ENCODE results near the gene LRRC17. TPM values are rescaled to one million over a fixed set of nuclear protein-coding genes. Genes with fewer than 3 reads are reported as not detected.

The LRRC17 gene
- polyA plus RNA-seq, 3 donors, result 0.04 TPM; not detected in 2

- no peaks in the 10 kb centered on the region for H3K27me3 ChIP-seq (ENCODE audit: control insufficient read depth in 2 of 2, insufficient read depth in 2 of 2, low read length in 2 of 2)
- no peak overlapping the region for H3K4me3 ChIP-seq (replicated peaks in 1 of 3; ENCODE audit: low read depth in 2 of 3, low read length in 3 of 3)
- Mint-ChIP-seq H3K36me3 (no peaks in the 10 kb centered on the region), H3K27ac (no peak overlapping the region), H3K4me3 (no peak overlapping the region), H3K27me3 (ENCODE audit: low read depth in 3 of 3) (peaks cover 0 to 2% (median 0%) of the 10 kb centered on the region in 3 donors), H3K9me3 (peaks cover 0 to 4% (median 2%) of the 10 kb centered on the region in 7 donors), H3K4me1 (peaks cover under 1% of the 10 kb centered on the region)
- DNase-seq, result no peak
- H4K20me1 ChIP-seq (ENCODE audit: insufficient read depth, low read length), result no peaks in the 10 kb centered on the region
- TF ChIP-seq CTCF (IDR thresholded peaks at IDR 0.05), result no peak
- intact Hi-C loops (cut with micrococcal nuclease), result no loop called here
- H3K4me2 ChIP-seq (replicated peaks; ENCODE audit: extremely low read depth, low read length, poor library complexity, severe bottlenecking), result no peak overlapping the region
- H3K9ac ChIP-seq (ENCODE audit: insufficient read depth, low read length, poor library complexity, severe bottlenecking), result no peak overlapping the region
- no peaks in the 10 kb centered on the region for H3K79me2 ChIP-seq (ENCODE audit: insufficient read depth, low read length)
- no peak overlapping the region for H2AFZ ChIP-seq (ENCODE audit: insufficient read depth, low read depth, low read length, poor library complexity, severe bottlenecking)
- peaks cover 3 to 4% of the 10 kb centered on the region in 2 donors for H3K4me1 ChIP-seq (ENCODE audit: control insufficient read depth in 1 of 2, insufficient read depth in 2 of 2, low read length in 2 of 2)
- H3K27ac ChIP-seq (ENCODE audit: low read depth in 1 of 2, low read length in 2 of 2), result no peak overlapping the region
- WGBS (ENCODE audit: insufficient coverage), result 87% methylated on average over 3 of the region's 7 CpGs
- no peaks in the 10 kb centered on the region for H3K9me3 ChIP-seq (replicated peaks in 1 of 2; ENCODE audit: control insufficient read depth in 1 of 2, insufficient read depth in 1 of 2, low read length in 2 of 2)
- H3K36me3 ChIP-seq (replicated peaks in 1 of 2; ENCODE audit: control insufficient read depth in 1 of 2, insufficient read depth in 2 of 2, low read length in 2 of 2), result no peaks in the 10 kb centered on the region
These were observed 70.8 kb downstream of the LRRC17 start for GRCh38 chr7:102983602-102984001.

GRCh38 chr7:102985176-102985783 is 72.5 kb downstream of the LRRC17 start:
- H3K4me1 ChIP-seq (ENCODE audit: control insufficient read depth in 1 of 2, insufficient read depth in 2 of 2, low read length in 2 of 2), result peaks cover 20% of the 10 kb centered on the region in 2 donors
- DNase-seq, result no peak
- no peaks in the 10 kb centered on the region for H3K27me3 ChIP-seq (ENCODE audit: control insufficient read depth in 2 of 2, insufficient read depth in 2 of 2, low read length in 2 of 2)
- H3K27ac Mint-ChIP-seq, result no peak overlapping the region
- H2AFZ ChIP-seq (ENCODE audit: insufficient read depth, low read depth, low read length, poor library complexity, severe bottlenecking), result no peak overlapping the region
- intact Hi-C loops (cut with micrococcal nuclease), result no loop called here
- H3K36me3 Mint-ChIP-seq, result no peaks in the 10 kb centered on the region
- H3K27me3 Mint-ChIP-seq (ENCODE audit: low read depth in 3 of 3), result peaks cover 0 to 2% (median 0%) of the 10 kb centered on the region in 3 donors
- H3K4me1 Mint-ChIP-seq, result no peaks in the 10 kb centered on the region
- H3K4me2 ChIP-seq (replicated peaks; ENCODE audit: extremely low read depth, low read length, poor library complexity, severe bottlenecking), result no peak overlapping the region
- no peaks in the 10 kb centered on the region for H3K9me3 ChIP-seq (replicated peaks in 1 of 2; ENCODE audit: control insufficient read depth in 1 of 2, insufficient read depth in 1 of 2, low read length in 2 of 2)
- no peaks in the 10 kb centered on the region for H3K36me3 ChIP-seq (replicated peaks in 1 of 2; ENCODE audit: control insufficient read depth in 1 of 2, insufficient read depth in 2 of 2, low read length in 2 of 2)
- no peaks in the 10 kb centered on the region for H3K79me2 ChIP-seq (ENCODE audit: insufficient read depth, low read length)
- no peaks in the 10 kb centered on the region for H4K20me1 ChIP-seq (ENCODE audit: insufficient read depth, low read length)
- no peak overlapping the region for H3K27ac ChIP-seq (ENCODE audit: low read depth in 1 of 2, low read length in 2 of 2)
- peaks cover 0 to 4% (median 0%) of the 10 kb centered on the region in 7 donors for H3K9me3 Mint-ChIP-seq
- no peak overlapping the region for H3K9ac ChIP-seq (ENCODE audit: insufficient read depth, low read length, poor library complexity, severe bottlenecking)
- no peak overlapping the region for H3K4me3 ChIP-seq (replicated peaks in 1 of 3; ENCODE audit: low read depth in 2 of 3, low read length in 3 of 3)
- no peak for TF ChIP-seq CTCF (IDR thresholded peaks at IDR 0.05)
- no peak overlapping the region for H3K4me3 Mint-ChIP-seq

Data from CD14-positive monocyte (primary cell).